Stimulated activated CD4-positive, alpha-beta T cell treated with anti-CD3 and anti-CD28 coated beads, Interleukin-2, amount 100 ng/mL, for 4 hours (primary cell): ENCODE data around the gene ZNRF1.

Source experiments
- DNase-seq: peaks from one replicate; pipeline ENCODE4 v3.0.0-alpha.2; 2020; ENCODE audit warnings: low read depth

Gene ZNRF1

DNA sequence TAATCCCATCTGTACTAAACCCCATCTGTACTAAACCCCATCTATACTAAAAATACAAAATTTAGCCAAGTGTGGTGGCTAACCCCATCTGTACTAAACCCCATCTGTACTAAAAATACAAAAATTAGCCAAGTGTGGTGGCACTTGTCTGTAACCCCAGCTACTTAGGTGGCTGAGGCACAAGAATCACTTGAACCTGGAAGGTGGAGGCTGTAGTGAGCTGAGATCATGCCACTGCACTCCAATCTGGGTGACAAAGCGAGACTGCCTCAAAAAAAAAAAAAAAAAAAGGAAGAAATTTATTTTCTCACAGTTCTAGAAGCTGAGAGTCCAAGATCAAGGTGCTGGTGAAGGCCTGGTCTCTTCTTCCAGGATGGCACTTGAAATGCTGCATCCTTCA, 161.6 kb downstream of the ZNRF1 start:
- no peak for DNase-seq
